ENCODE data around the gene TUBA3D. TPM values are rescaled to one million over a fixed set of nuclear protein-coding genes. Genes with fewer than 3 reads are reported as not detected.
"Not testable (repeated sequence)": the region's sequence is repeated elsewhere in the genome, so short reads cannot be mapped to it uniquely, and the experiment has no call there.

TUBA3D gene
- total and polyA plus RNA-seq, 5 donors from 2014 or later = not detected

DNA sequence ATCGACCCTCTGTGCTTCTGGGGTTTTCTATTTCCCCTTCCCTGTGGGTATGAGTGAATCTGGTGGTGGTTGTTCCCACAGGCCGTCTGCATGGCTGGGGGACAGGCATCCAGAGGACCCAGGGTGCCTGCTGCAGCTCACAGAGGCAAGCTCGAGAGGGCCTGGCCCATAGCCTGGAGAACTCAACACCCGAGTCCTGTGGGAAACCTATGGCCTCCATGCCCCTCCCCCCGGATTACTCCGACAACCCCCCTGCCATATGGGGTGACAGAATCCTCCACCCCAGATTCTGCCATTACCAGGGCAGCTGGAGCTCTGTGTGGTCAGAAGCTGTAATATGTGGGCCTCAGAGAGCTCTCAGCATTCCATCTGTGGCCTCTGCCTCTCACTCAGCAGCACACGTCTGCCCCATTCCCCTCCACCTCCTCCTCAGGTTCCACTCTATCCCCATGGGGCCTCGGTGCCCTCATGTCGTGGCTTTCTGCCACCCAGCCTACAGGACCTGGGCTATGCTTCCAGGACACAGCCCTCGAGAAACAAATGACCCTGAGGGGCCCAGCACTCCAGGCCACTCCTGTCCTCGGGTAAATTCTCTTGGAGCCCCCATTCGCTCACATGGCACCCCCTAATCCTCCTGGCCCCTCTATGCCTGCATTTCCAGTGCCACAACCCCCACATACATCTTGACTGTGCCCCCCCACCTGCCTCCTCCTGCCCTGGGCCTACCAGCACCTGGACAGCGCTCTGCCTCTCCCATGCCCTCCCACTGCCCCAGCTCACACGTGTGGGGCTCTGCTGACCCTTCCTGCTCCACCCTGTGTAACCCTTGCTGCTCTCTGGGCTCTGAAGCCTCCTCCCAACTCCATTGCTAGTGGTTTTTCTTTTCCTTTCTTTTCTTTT lies 12.6 kb downstream of the TUBA3D start:
- Histone ChIP-seq H3K4me1 (ENCODE audit: control insufficient read depth, insufficient read depth, low read length, poor library complexity, severe bottlenecking) (peaks cover 21% of the 10 kb centered on the region), H3K9me3 (ENCODE audit: control insufficient read depth in 2 of 2, low read length in 2 of 2) (no peaks in the 10 kb centered on the region), H3K36me3 (ENCODE audit: control insufficient read depth, insufficient read depth, low read length) (no peaks in the 10 kb centered on the region), H3K27ac (ENCODE audit: insufficient read depth, low read length, poor library complexity, severe bottlenecking) (no peak overlapping the region), H3K4me3 (ENCODE audit: low read depth, low read length) (no peak overlapping the region), H3K27me3 (ENCODE audit: control insufficient read depth, insufficient read depth, low read length) (no peaks in the 10 kb centered on the region)
- Mint-ChIP-seq H3K4me1 (peaks cover 0 to 36% (median 17%) of the 10 kb centered on the region in 4 donors), H3K27ac (peak overlapping the region in 1 of 3 donors; percentile 97), H3K4me3 (peak overlapping the region; percentile 5 to 61 (median 28)), H3K9me3 (no peaks in the 10 kb centered on the region), H3K27me3 (peaks cover 7% of the 10 kb centered on the region), H3K36me3 (peaks cover 5% of the 10 kb centered on the region)
- no peak for DNase-seq
- no peak for ATAC-seq (ENCODE audit: low read depth in 2 of 2)

DNA sequence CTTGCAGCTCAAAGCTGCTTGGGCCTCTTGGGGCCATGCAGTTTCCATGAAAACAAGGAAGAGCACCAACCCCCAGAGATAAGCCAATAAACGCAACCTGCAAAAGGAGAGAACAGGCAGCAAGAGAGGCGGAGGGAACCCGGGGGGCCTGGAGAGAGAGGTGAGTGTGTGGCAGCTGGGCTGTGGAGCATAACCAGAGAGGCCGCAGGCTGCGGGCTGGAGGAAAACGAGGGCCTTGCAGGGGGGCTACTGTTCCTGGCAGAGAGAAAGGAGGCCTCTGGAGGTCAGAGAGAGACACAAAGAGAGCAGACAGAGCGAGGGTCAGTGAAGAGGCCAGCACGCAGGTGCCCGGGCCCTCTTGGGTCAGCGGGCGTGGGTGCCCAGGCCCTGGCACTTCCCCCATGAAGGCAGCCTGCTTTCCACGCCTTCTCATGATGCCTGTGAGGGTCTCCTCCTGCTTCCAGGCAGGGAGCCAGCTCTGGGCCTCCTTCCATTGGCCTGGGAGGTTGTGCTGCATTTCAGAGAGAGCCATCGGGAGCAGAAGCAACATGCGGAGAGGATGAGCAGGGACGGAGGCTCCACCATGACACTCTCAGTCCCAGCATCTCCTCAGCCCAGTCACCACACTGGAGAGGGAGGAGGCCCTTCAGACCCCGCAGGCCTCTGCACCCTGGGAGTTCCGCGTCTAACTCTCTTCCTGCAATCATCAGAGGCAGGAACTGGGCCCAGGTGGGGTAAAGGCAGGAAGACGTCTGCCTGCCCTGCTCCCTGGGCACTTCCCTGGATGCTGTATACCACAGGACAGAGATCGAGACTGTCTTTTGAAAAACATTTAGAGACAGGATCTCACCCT lies 14.9 kb downstream of the TUBA3D start:
- ATAC-seq (ENCODE audit: low read depth in 2 of 2); H3K27me3 ChIP-seq (ENCODE audit: control insufficient read depth, insufficient read depth, low read length); H3K27me3 Mint-ChIP-seq; H3K36me3 ChIP-seq (ENCODE audit: control insufficient read depth, insufficient read depth, low read length); H3K36me3 Mint-ChIP-seq; H3K9me3 ChIP-seq (ENCODE audit: control insufficient read depth in 2 of 2, low read length in 2 of 2); H3K9me3 Mint-ChIP-seq: not testable (repeated sequence)
- peak overlapping the region; percentile 71 to 92 (median 88) for H3K27ac Mint-ChIP-seq
- H3K4me1 ChIP-seq (ENCODE audit: control insufficient read depth, insufficient read depth, low read length, poor library complexity, severe bottlenecking) = peaks cover 28% of the 10 kb centered on the region
- peaks cover 0 to 52% (median 26%) of the 10 kb centered on the region in 4 donors for H3K4me1 Mint-ChIP-seq
- H3K4me3 Mint-ChIP-seq = peak overlapping the region; percentile 89 to 96 (median 91)
- H3K4me3 ChIP-seq (ENCODE audit: low read depth, low read length) = peak overlapping the region; percentile 68
- DNase-seq = peak; percentile 11 to 53 (median 14)
- H3K27ac ChIP-seq (ENCODE audit: insufficient read depth, low read length, poor library complexity, severe bottlenecking) = peak overlapping the region; percentile 60

DNA sequence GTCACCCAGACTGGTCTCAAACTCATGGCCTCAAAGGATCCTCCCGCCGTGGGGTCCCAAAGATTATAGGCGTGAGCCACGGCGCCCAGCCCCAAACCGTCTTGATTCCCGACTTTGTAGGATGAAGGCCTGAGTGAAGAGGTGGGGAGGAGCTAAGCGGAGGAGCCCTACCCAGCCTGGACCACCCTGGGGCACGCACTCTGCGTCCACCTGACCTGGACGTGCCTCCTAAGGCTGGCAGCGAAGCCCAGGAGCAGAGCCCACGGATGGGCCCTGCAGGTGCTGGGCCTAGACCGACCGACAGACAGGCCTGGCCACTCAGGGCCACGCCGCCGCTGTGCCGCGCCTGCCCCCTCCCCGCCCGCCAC lies 15.5 kb downstream of the TUBA3D start:
- H3K4me1 ChIP-seq (ENCODE audit: control insufficient read depth, insufficient read depth, low read length, poor library complexity, severe bottlenecking) = peaks cover 28% of the 10 kb centered on the region
- not testable (repeated sequence) for H3K27me3 Mint-ChIP-seq; ATAC-seq (ENCODE audit: low read depth in 2 of 2); H3K36me3 Mint-ChIP-seq; H3K27me3 ChIP-seq (ENCODE audit: control insufficient read depth, insufficient read depth, low read length); DNase-seq; H3K9me3 Mint-ChIP-seq; H3K9me3 ChIP-seq (ENCODE audit: control insufficient read depth in 2 of 2, low read length in 2 of 2); H3K36me3 ChIP-seq (ENCODE audit: control insufficient read depth, insufficient read depth, low read length)
- H3K4me1 Mint-ChIP-seq = peaks cover 0 to 50% (median 25%) of the 10 kb centered on the region in 4 donors
- H3K4me3 Mint-ChIP-seq = peak overlapping the region; percentile 89 to 96 (median 91)
- H3K27ac ChIP-seq (ENCODE audit: insufficient read depth, low read length, poor library complexity, severe bottlenecking) = peak overlapping the region; percentile 60
- peak overlapping the region; percentile 71 to 92 (median 88) for H3K27ac Mint-ChIP-seq
- H3K4me3 ChIP-seq (ENCODE audit: low read depth, low read length) = peak overlapping the region; percentile 68

DNA sequence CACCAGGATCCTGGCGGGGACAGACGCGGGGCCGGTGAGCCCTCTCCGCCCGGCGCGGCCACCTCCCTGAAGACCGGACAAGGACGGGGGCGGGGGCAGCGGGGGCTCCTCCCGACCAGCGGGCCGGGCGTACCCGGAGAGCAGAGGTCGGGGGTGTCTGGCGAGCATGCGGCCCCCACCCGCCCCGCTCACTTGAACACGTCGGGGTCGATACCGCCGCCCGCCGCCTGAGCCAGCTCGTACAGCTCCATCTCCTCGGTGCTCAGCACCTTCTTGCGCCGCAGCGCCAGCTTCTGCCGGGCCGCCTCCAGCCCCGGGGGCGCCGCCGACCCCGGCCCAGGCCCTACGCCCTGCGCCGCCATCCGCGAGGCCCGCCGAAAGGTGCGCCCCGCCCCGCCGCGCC lies 16.1 kb downstream of the TUBA3D start, which contains the start of gene MZT2A:
Gene MZT2A (minus strand): TSS at position 383 of the 403 bp plus-strand sequence. CDS start 21 bp downstream, at position 362.
- not testable (repeated sequence) for H3K27me3 Mint-ChIP-seq; ATAC-seq (ENCODE audit: low read depth in 2 of 2); H3K27me3 ChIP-seq (ENCODE audit: control insufficient read depth, insufficient read depth, low read length); H3K9me3 ChIP-seq (ENCODE audit: control insufficient read depth in 2 of 2, low read length in 2 of 2); H3K36me3 ChIP-seq (ENCODE audit: control insufficient read depth, insufficient read depth, low read length); H3K9me3 Mint-ChIP-seq; H3K36me3 Mint-ChIP-seq; DNase-seq
- peaks cover 0 to 50% (median 24%) of the 10 kb centered on the region in 4 donors for H3K4me1 Mint-ChIP-seq
- H3K27ac Mint-ChIP-seq = peak within 1 kb of the TSS; percentile 97 to 99 (median 98)
- Histone ChIP-seq H3K4me3 (ENCODE audit: low read depth, low read length) (peak within 1 kb of the TSS; percentile 83), H3K27ac (ENCODE audit: insufficient read depth, low read length, poor library complexity, severe bottlenecking) (peak within 1 kb of the TSS; percentile 96), H3K4me1 (ENCODE audit: control insufficient read depth, insufficient read depth, low read length, poor library complexity, severe bottlenecking) (peaks cover 28% of the 10 kb centered on the region)
- H3K4me3 Mint-ChIP-seq = peak within 1 kb of the TSS; percentile 96 to 100 (median 97)

DNA sequence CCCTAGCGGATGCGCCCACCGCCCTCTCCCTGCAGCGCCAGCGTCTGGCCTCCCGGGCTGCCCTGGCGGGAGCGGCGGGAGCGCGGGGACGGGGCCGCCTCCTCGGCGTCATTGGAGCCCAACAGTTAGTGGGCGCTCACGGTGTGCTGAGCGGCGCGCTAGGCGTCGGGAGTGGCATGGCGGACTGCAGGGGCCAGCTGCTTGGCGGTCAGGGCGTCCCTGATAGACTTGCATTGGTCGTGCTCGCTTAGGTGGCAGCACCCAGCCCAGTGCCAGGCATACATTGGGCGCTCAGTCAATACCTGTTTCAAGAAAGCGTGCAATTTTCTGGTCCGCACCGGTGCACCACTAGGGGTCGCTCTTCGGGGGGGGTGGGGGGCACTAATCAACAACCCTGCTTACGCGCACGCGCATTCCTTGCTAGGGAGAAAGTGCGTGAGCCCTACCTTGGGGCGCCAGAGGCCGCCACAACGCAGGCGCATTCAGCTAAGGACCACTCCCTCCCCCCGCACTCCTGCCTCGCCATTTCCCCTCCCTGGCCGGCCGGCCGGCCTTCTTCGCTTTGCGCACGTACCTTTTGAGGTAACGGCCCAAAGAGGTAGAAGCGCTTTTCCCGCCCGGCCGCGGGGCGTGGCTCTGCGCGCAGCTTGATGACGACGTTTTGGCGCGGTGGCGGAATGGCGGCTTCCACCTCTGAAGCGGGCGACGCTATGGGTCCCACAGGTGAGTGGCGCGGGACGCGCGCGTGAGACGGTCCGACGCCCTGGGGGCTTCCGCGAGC lies 16.7 kb downstream of the TUBA3D start:
- DNase-seq = peak; percentile 87 to 96 (median 94)
- Histone ChIP-seq H3K4me3 (ENCODE audit: low read depth, low read length) (peak overlapping the region; percentile 83), H3K27ac (ENCODE audit: insufficient read depth, low read length, poor library complexity, severe bottlenecking) (peak overlapping the region; percentile 96), H3K4me1 (ENCODE audit: control insufficient read depth, insufficient read depth, low read length, poor library complexity, severe bottlenecking) (peaks cover 28% of the 10 kb centered on the region), H3K36me3 (ENCODE audit: control insufficient read depth, insufficient read depth, low read length) (no peaks in the 10 kb centered on the region), H3K27me3 (ENCODE audit: control insufficient read depth, insufficient read depth, low read length) (no peaks in the 10 kb centered on the region), H3K9me3 (ENCODE audit: control insufficient read depth in 2 of 2, low read length in 2 of 2) (no peaks in the 10 kb centered on the region)
- Mint-ChIP-seq H3K4me1 (peaks cover 0 to 54% (median 23%) of the 10 kb centered on the region in 4 donors), H3K27me3 (peaks cover 7% of the 10 kb centered on the region), H3K9me3 (no peaks in the 10 kb centered on the region), H3K4me3 (peak overlapping the region; percentile 96 to 100 (median 97)), H3K36me3 (peaks cover 5% of the 10 kb centered on the region), H3K27ac (peak overlapping the region; percentile 97 to 99 (median 98))
- peak; percentile 78 to 80 for ATAC-seq (ENCODE audit: low read depth in 2 of 2)

DNA sequence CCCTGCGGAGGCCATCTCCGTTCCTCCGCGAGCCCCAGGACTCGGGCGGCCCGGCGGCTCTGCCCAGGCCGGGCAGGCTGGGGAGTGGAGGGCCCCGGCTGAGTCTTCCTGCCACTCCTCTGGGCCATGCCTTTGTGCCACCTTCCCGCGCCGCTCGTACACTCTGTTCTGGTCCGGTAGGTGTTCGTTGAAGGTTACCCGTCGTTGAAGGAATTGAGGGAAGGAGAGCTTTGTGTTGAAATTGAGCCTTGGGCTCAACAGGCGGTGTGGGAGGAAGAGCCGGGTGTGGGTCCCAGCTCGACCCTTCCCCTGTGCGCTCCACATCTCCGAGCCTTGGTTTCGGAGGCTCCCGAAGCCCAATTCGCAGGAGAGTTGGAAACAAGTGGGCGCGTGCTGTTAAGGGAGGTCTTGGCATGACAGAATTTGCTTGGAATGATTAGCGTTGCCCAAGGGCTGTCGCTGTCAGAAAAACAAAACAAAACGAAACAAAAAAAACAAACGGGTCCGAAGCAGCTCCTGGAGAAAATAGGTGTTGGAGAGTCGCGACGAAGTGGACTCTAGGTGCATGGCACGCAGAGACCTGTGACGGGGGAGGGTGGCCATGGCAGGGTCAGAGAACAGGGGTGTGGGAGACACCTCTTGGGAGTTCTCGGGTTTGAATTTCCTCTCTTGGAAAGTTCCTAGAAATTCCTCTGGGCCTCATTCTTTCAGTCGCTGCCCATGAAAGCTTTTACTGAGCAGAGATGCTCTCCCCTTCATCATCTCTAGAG lies 17.5 kb downstream of the TUBA3D start:
- peaks cover 7% of the 10 kb centered on the region for H3K27me3 Mint-ChIP-seq

More for the DNA sequence above, 17.5 kb downstream of the TUBA3D start:
- H3K4me3 ChIP-seq (ENCODE audit: low read depth, low read length) = peak overlapping the region; percentile 83
- no peaks in the 10 kb centered on the region for H3K9me3 ChIP-seq (ENCODE audit: control insufficient read depth in 2 of 2, low read length in 2 of 2)
- peaks cover 28% of the 10 kb centered on the region for H3K4me1 ChIP-seq (ENCODE audit: control insufficient read depth, insufficient read depth, low read length, poor library complexity, severe bottlenecking)
- H3K36me3 ChIP-seq (ENCODE audit: control insufficient read depth, insufficient read depth, low read length) = peaks cover 5% of the 10 kb centered on the region
- Mint-ChIP-seq H3K9me3 (no peaks in the 10 kb centered on the region), H3K27ac (peak overlapping the region; percentile 97 to 99 (median 98)), H3K36me3 (no peaks in the 10 kb centered on the region), H3K4me1 (peaks cover 0 to 54% (median 20%) of the 10 kb centered on the region in 4 donors), H3K4me3 (peak overlapping the region; percentile 96 to 100 (median 97))
- no peaks in the 10 kb centered on the region for H3K27me3 ChIP-seq (ENCODE audit: control insufficient read depth, insufficient read depth, low read length)
- DNase-seq (no peak), ATAC-seq (ENCODE audit: low read depth in 2 of 2) (peak; percentile 10 to 15)
- peak overlapping the region; percentile 96 for H3K27ac ChIP-seq (ENCODE audit: insufficient read depth, low read length, poor library complexity, severe bottlenecking)

Data from CD4-positive, CD25-positive, alpha-beta regulatory T cell (primary cell).